HG02870 (cell line): ENCODE measurements around the gene PTPRG.

Experiments
- ATAC-seq: cut with Tn5 transposase; IDR thresholded peaks from one replicate; pipeline ENCODE4 v1.9.1; 2021; ENCODE audit warnings: mild to moderate bottlenecking, moderate library complexity; ENCODE audit not compliant: unreplicated experiment

The PTPRG gene

GRCh38 chr3:61648481-61648880, 87.1 kb downstream of the PTPRG start:
- no peak for ATAC-seq

- no peak for ATAC-seq
These were observed 88.2 kb downstream of the PTPRG start for GRCh38 chr3:61649381-61650170.

- ATAC-seq, result no peak
These were observed 88.9 kb downstream of the PTPRG start for GRCh38 chr3:61650276-61650675.

GRCh38 chr3:61650719-61651410, 89.5 kb downstream of the PTPRG start:
- no peak for ATAC-seq

GRCh38 chr3:61657689-61658088, 96.3 kb downstream of the PTPRG start:
- ATAC-seq, result no peak

GRCh38 chr3:61662861-61663260, 101.5 kb downstream of the PTPRG start:
- ATAC-seq, result no peak

- ATAC-seq, result no peak
These were observed 102.2 kb downstream of the PTPRG start for GRCh38 chr3:61663356-61664104.

- no peak for ATAC-seq
These were observed 102.7 kb downstream of the PTPRG start for GRCh38 chr3:61664105-61664482.

- ATAC-seq, result no peak
These were observed 103.8 kb downstream of the PTPRG start for GRCh38 chr3:61665121-61665520.

- no peak for ATAC-seq
These were observed 104.6 kb downstream of the PTPRG start for GRCh38 chr3:61665987-61666386.

- ATAC-seq, result no peak
These were observed 105.4 kb downstream of the PTPRG start for GRCh38 chr3:61666615-61667330.

- no peak for ATAC-seq
These were observed 106.0 kb downstream of the PTPRG start for GRCh38 chr3:61667383-61667782.

- no peak for ATAC-seq
These were observed 106.4 kb downstream of the PTPRG start for GRCh38 chr3:61667814-61668213.

- peak; percentile 74 for ATAC-seq
These were observed 107.0 kb downstream of the PTPRG start for GRCh38 chr3:61668317-61668864.

- no peak for ATAC-seq
These were observed 107.8 kb downstream of the PTPRG start for GRCh38 chr3:61669203-61669602.

GRCh38 chr3:61669668-61670299, 108.4 kb downstream of the PTPRG start:
- peak; percentile 52 for ATAC-seq

GRCh38 chr3:61673651-61674050, 112.3 kb downstream of the PTPRG start:
- no peak for ATAC-seq

GRCh38 chr3:61674596-61674995, 113.2 kb downstream of the PTPRG start:
- no peak for ATAC-seq

GRCh38 chr3:61679026-61679425, 117.7 kb downstream of the PTPRG start:
- ATAC-seq, result no peak

GRCh38 chr3:61680617-61681016, 119.2 kb downstream of the PTPRG start:
- ATAC-seq, result no peak
